HepG2 (cell line): ENCODE measurements around the gene NT5C. TPM values are rescaled to one million over a fixed set of nuclear protein-coding genes. Genes with fewer than 3 reads are reported as not detected.

ENCODE experiments used
- BATF2 ChIP-seq: sonication (generic); formaldehyde crosslinking; IDR thresholded peaks from 2 replicates; pipeline ENCODE4 v1.8.0; 2022; ENCODE audit warnings: mild to moderate bottlenecking, missing genetic modification reagents, moderate library complexity
- CEBPG ChIP-seq: IDR thresholded peaks from 2 replicates; pipeline ENCODE4 v1.6.1; 2016
- HES4 ChIP-seq: sonication (generic); formaldehyde crosslinking; IDR thresholded peaks from 2 replicates; pipeline ENCODE4 v1.9.0; 2021; ENCODE audit warnings: mild to moderate bottlenecking, missing genetic modification reagents, borderline replicate concordance
- MLLT10 ChIP-seq: sonication (generic); formaldehyde crosslinking; IDR thresholded peaks from 2 replicates; pipeline ENCODE4 v1.4.0; 2020; ENCODE audit warnings: missing genetic modification reagents
- MZF1 ChIP-seq: sonication (generic); formaldehyde crosslinking; IDR thresholded peaks from 2 replicates; pipeline ENCODE4 v1.8.1; 2023; ENCODE audit warnings: mild to moderate bottlenecking, missing genetic modification reagents, borderline replicate concordance
- NFE2L2 ChIP-seq: fragments of 150-350 bp; IDR thresholded peaks from 2 replicates; pipeline ENCODE4 v1.6.1; 2014; ENCODE audit warnings: low read length
- PCBP1 ChIP-seq: fragments of 200-400 bp; formaldehyde crosslinking; IDR thresholded peaks from 2 replicates; pipeline ENCODE4 v1.6.1; 2017; ENCODE audit warnings: mild to moderate bottlenecking, low read depth, low read length, borderline replicate concordance
- PHF8 ChIP-seq: sonication (generic); formaldehyde crosslinking; IDR thresholded peaks from 2 replicates; pipeline ENCODE4 v1.5.0; 2020; ENCODE audit warnings: missing genetic modification reagents
- POLR2G ChIP-seq: fragments of 200-400 bp; formaldehyde crosslinking; IDR thresholded peaks from 2 replicates; pipeline ENCODE4 v1.6.1; 2018; ENCODE audit warnings: mild to moderate bottlenecking, low read depth, low read length, moderate library complexity
- ZBTB21 ChIP-seq: sonication (generic); formaldehyde crosslinking; IDR thresholded peaks from 2 replicates; pipeline ENCODE4 v1.4.0; 2020; ENCODE audit warnings: missing genetic modification reagents
- ZMAT3 ChIP-seq: sonication (generic); formaldehyde crosslinking; conservative IDR thresholded peaks from 2 replicates; pipeline ENCODE4 v1.7.0; 2021; ENCODE audit warnings: missing genetic modification reagents
- ZNF274 ChIP-seq: sonication (generic); formaldehyde crosslinking; IDR thresholded peaks from 2 replicates; pipeline ENCODE4 v1.5.1; 2020; ENCODE audit warnings: mild to moderate bottlenecking, missing genetic modification reagents
- ZNF276 ChIP-seq: sonication (generic); formaldehyde crosslinking; IDR thresholded peaks from 2 replicates; pipeline ENCODE4 v1.4.0; 2020; ENCODE audit warnings: mild to moderate bottlenecking, low read depth, missing genetic modification reagents
- ZNF3 ChIP-seq: IDR thresholded peaks from 2 replicates; pipeline ENCODE4 v1.7.0; 2017; ENCODE audit warnings: inconsistent platforms
- ZNF576 ChIP-seq: sonication (generic); formaldehyde crosslinking; IDR thresholded peaks from 2 replicates; pipeline ENCODE4 v1.4.0; 2020; ENCODE audit warnings: mild to moderate bottlenecking, missing genetic modification reagents
- ZNF605 ChIP-seq: sonication (generic); formaldehyde crosslinking; IDR thresholded peaks from 2 replicates; pipeline ENCODE4 v1.8.0; 2022; ENCODE audit warnings: mild to moderate bottlenecking, missing genetic modification reagents
- ZNF614 ChIP-seq: IDR thresholded peaks from 2 replicates; pipeline ENCODE4 v1.6.1; 2018; ENCODE audit warnings: missing biosample characterization, missing genetic modification reagents, inconsistent platforms, borderline replicate concordance
- ZNF616 ChIP-seq: sonication (generic); formaldehyde crosslinking; IDR thresholded peaks from 2 replicates; pipeline ENCODE4 v1.5.0; 2020; ENCODE audit warnings: low read depth, mild to moderate bottlenecking, missing genetic modification reagents
- ZNF644 ChIP-seq: IDR thresholded peaks from 2 replicates; pipeline ENCODE4 v1.6.1; 2016; ENCODE audit warnings: low read depth
- polyA plus RNA-seq, 8 experiments: library from polyadenylated mRNA; depleted of rRNA in 3 of 8; stranded (reverse) in 7 of 8; unstranded in 1 of 8; fragments of >200 nt; fragmentation: Illumina TruSeq in 4 of 8; extraction: Trizol in 4 of 8; gene quantifications; 2 replicates each; pipeline versions ENCODE4 v1.2.1 to v1.2.3, GENCODE V29; 2011 to 2016; ENCODE audit warnings: low read depth in 4 of 8, missing spikeins in 1 of 8, mixed read lengths in 1 of 8; ENCODE audit not compliant: insufficient read depth in 1 of 8
- total RNA-seq, 5 experiments: library from RNA; depleted of rRNA; stranded (reverse); fragments of >200 nt; fragmentation: Illumina TruSeq; extraction: Trizol; gene quantifications; 2 replicates each; pipeline ENCODE4 v1.2.3, GENCODE V29; 2016; ENCODE audit warnings: low read depth in 1 of 5
- TF ChIP-seq, protein P1 (sequence below): sonication (generic); formaldehyde crosslinking; conservative IDR thresholded peaks from 2 replicates; pipeline ENCODE4 v1.8.0; 2022; ENCODE audit warnings: mild to moderate bottlenecking, moderate library complexity, missing genetic modification reagents
- TF ChIP-seq, protein P2 (sequence below): sonication (generic); formaldehyde crosslinking; IDR thresholded peaks from 2 replicates; pipeline ENCODE4 v1.8.1; 2022; ENCODE audit warnings: mild to moderate bottlenecking, missing genetic modification reagents
- TF ChIP-seq, protein P3 (sequence below): sonication (generic); formaldehyde crosslinking; IDR thresholded peaks from 2 replicates; pipeline ENCODE4 v1.5.1; 2020; ENCODE audit warnings: missing genetic modification reagents, mild to moderate bottlenecking, borderline replicate concordance

Gene NT5C
- total and polyA plus RNA-seq, 2 of the 13 experiments (the other 11 are each of a cell fraction or from before 2014, with no cell fraction given): 42.8 to 48.6 TPM

- TF ChIP-seq MZF1 (CRISPR knock-in tag) (no peak), ZNF576 (CRISPR knock-in tag) (peak; percentile 78; the same call in 1 of the 2 replicates), ZNF3 (no peak), BATF2 (0 out of 2 replicates have a peak, but pooled peaks have one; percentile 62), NFE2L2 (no peak), MLLT10 (CRISPR knock-in tag) (no peak), ZNF614 (CRISPR knock-in tag) (peak; percentile 41; the same call in 1 of the 2 replicates), PHF8 (peak; percentile 93), POLR2G (peak; percentile 98), PCBP1 (no peak), HES4 (CRISPR knock-in tag) (peak; percentile 97; the same call in 1 of the 2 replicates), ZNF274 (CRISPR knock-in tag) (peak; percentile 80; the same call in 1 of the 2 replicates), ZNF616 (CRISPR knock-in tag) (peak; percentile 93; the same call in 1 of the 2 replicates), ZMAT3 (CRISPR knock-in tag) (peak; percentile 95), ZNF644 (CRISPR knock-in tag) (no peak), CEBPG (CRISPR knock-in tag) (peak; percentile 2; the same call in 1 of the 2 replicates), ZNF605 (CRISPR knock-in tag) (peak; percentile 49; the same call in 1 of the 2 replicates), ZNF276 (peak; percentile 84), ZBTB21 (CRISPR knock-in tag) (no peak)
- TF ChIP-seq, protein P1, sequence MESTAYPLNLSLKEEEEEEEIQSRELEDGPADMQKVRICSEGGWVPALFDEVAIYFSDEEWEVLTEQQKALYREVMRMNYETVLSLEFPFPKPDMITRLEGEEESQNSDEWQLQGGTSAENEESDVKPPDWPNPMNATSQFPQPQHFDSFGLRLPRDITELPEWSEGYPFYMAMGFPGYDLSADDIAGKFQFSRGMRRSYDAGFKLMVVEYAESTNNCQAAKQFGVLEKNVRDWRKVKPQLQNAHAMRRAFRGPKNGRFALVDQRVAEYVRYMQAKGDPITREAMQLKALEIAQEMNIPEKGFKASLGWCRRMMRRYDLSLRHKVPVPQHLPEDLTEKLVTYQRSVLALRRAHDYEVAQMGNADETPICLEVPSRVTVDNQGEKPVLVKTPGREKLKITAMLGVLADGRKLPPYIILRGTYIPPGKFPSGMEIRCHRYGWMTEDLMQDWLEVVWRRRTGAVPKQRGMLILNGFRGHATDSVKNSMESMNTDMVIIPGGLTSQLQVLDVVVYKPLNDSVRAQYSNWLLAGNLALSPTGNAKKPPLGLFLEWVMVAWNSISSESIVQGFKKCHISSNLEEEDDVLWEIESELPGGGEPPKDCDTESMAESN (CRISPR knock-in tag): peak; percentile 88; the same call in 1 of the 2 replicates
- TF ChIP-seq, protein P2, sequence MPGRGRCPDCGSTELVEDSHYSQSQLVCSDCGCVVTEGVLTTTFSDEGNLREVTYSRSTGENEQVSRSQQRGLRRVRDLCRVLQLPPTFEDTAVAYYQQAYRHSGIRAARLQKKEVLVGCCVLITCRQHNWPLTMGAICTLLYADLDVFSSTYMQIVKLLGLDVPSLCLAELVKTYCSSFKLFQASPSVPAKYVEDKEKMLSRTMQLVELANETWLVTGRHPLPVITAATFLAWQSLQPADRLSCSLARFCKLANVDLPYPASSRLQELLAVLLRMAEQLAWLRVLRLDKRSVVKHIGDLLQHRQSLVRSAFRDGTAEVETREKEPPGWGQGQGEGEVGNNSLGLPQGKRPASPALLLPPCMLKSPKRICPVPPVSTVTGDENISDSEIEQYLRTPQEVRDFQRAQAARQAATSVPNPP: peak; percentile 85
- TF ChIP-seq, protein P3, sequence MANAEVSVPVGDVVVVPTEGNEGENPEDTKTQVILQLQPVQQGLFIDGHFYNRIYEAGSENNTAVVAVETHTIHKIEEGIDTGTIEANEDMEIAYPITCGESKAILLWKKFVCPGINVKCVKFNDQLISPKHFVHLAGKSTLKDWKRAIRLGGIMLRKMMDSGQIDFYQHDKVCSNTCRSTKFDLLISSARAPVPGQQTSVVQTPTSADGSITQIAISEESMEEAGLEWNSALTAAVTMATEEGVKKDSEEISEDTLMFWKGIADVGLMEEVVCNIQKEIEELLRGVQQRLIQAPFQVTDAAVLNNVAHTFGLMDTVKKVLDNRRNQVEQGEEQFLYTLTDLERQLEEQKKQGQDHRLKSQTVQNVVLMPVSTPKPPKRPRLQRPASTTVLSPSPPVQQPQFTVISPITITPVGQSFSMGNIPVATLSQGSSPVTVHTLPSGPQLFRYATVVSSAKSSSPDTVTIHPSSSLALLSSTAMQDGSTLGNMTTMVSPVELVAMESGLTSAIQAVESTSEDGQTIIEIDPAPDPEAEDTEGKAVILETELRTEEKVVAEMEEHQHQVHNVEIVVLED (CRISPR knock-in tag): peak; percentile 77
Observed at GRCh38 chr17:75131278-75132017, at the start of gene NT5C (continued).
